Measurements from ENCODE around the gene PRSS57.

DNA sequence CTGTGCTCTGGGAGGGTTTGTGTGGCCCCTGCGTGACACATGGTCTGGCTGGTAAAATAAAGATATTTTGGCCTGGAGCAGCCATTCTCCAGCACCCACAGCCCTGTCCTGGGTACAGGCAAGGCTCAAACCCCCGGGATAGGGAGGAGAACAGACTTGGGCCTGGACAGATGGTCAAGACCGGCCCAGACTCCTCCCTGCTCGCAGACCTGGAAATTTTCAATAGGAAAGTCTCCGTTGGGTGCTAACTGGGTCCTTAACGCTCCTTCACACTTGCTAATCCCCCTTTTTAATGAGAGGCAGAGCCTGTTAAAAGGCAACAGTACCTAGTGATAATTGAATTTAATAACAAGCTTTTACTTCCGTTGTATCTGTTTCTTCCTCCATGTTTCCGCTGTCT, 16.0 kb upstream of the PRSS57 start:
- TF ChIP-seq, protein P1, sequence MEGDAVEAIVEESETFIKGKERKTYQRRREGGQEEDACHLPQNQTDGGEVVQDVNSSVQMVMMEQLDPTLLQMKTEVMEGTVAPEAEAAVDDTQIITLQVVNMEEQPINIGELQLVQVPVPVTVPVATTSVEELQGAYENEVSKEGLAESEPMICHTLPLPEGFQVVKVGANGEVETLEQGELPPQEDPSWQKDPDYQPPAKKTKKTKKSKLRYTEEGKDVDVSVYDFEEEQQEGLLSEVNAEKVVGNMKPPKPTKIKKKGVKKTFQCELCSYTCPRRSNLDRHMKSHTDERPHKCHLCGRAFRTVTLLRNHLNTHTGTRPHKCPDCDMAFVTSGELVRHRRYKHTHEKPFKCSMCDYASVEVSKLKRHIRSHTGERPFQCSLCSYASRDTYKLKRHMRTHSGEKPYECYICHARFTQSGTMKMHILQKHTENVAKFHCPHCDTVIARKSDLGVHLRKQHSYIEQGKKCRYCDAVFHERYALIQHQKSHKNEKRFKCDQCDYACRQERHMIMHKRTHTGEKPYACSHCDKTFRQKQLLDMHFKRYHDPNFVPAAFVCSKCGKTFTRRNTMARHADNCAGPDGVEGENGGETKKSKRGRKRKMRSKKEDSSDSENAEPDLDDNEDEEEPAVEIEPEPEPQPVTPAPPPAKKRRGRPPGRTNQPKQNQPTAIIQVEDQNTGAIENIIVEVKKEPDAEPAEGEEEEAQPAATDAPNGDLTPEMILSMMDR (IDR thresholded peaks at IDR 0.05; ENCODE audit: low read depth, low read length, poor library complexity, severe bottlenecking), result no peak
- no peak for TF ChIP-seq EZH2phosphoT487 (IDR thresholded peaks at IDR 0.05; ENCODE audit: borderline replicate concordance, low read length)
